NOMO-1 treated with dmso at 0.1 percent for 144 hours (cell line): Measurements from ENCODE around the gene PIK3CD.
"Not testable (repeated sequence)": the region's sequence is repeated elsewhere in the genome, so short reads cannot be mapped to it uniquely, and the experiment has no call there.

ENCODE experiments used
- DNase-seq: peaks from one replicate; lab custom pipeline; 2025; ENCODE audit not compliant: unreplicated experiment; lab: John Stamatoyannopoulos, UW

PIK3CD gene

DNA sequence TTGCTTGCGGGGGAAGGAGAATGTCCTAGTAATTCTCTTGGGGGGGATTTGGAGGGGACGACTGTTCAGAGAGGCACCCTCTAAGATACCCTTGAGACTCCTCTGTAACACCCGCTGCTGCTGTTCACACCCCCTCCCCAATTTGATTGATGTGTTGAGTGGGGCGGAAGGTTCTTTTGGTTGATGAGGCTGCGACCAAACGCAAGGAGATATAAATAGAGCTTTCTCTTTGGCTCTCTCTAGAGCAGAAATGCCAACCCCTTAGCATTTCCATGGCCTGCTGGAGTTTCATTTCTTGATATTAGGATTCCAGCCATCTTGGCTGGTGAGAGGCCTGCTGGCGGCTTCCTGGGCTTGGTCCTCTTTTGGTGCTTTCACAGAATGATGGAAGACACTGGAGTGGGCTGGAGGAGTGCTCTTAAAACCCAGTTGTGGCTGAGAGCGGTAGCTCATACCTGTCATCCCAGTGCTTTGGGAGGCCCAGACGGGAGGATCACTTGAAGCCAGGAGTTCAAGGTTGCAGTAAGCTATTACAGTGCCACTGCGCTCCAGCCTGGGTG lies 2.0 kb downstream of the PIK3CD start:
- no peak for DNase-seq

DNA sequence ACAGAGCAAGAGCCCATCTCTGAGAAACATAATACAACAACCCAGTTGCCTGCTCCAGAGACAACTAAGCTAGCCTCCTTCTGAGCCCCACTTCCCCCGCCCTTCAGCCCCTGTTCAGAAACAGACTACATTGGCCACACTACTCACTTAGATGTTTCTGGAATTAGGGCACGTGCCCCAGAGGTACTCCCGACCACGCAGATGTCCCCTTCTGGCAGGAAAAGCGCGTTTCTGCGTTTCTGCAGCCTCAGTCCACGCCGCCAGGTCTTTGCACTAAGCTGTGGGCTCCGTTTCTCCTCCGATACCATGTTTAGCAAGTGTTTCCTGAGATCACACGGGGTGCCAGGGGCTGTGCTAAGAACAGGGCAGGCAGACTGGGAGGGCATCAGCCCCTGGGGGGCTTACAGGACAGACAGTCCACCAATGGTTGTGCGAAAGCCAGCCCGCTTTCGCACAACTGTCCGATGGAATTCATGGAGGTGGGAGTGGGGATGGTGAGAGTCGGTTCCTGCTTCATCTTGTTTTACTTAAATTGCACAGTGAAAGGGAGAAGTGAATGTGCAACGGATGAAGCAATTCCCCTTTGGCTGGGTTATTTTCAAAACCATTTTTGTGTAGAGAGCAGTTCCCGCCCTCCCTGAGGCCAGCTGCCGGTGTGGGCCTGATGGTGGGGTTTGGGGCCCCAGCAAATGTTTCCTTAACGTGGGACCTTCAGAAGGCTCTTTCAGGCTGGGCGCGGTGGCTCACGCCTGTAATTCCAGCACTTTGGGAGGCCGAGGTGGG lies 2.7 kb downstream of the PIK3CD start:
- peak; percentile 81 for DNase-seq

DNA sequence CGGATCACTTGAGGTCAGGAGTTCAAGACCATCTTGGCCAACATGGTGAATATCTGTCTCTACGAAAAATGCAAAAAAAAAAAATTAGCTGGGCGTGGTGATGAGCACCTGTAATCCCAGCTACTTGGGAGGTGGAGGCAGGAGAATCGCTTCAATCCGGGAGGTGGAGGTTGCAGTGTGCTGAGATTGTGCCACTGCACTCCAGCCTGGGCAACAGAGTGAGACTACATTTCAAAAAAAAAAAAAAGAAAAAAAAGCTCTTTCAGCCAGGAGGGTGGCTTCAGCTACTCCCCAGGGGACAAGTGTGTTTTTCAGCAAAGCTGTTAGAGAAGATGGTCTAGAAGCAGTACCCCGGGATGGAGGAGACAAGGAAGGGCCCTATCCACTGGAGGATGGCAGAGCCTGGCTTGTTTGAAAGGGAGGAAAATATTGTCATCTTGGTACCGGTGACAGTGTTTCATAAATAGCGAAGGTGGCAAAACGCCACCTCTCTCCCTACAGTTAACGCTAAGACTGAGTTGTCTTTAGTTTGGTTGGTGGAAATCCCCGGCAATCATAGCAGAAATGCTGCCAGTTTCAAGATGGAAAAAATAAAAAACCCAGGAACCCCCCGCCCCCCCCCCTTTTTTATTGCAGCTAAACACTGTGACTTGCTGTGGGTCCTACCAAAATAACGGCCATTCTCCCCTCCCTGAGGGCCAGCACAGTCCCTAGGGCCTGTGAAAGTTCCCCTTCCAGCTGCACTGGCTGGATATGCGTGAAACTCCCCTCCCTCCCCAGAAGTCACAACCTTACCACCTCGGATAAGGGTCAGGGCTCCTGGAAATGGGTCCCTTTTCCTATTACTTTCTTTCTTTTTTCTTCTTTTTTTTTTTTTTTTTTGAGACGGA lies 3.5 kb downstream of the PIK3CD start:
- DNase-seq = no peak

DNA sequence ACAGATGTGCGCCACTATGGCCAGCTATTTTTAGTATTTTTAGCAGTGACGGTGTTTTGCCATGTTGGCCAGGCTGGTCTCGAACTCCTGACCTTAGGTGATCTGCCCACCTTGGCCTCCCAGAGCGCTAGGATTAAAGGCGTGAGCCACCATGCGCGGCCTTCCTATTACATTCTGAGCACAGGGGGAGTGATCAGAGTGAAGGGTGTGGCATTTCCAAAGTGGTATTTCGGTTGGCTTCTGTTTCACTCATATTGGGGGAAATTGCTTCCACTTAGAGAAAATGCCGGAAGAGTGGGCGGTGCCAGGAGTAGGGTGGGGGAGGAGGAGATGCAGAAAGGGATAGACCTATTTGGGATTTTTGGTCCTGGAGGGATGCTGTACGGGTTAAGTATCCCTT lies 4.3 kb downstream of the PIK3CD start:
- DNase-seq = peak; percentile 45

DNA sequence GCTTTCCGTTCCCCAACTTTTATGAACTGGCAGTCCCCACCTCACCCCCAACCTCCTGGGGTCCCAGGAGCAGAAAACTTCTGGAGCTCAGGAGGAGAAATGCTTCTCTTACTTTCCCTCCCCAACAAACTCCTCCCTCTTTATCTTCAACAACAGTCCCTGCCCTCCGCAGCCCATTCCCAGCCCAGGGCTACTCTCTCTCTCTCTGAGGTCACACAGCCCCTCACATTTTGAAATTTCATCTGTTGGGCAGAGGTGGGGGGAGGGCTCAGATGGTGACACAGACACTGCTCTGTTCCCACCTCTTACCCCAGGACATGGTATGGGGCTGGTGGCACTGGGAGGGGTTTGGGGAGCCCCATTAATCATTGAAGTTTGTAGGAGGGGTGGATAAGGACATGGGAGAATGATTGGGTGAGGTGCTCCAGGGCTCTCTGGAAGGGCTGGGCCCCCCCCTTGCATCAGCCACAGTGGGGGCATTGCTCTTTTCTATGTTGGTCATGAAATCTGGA lies 6.0 kb downstream of the PIK3CD start:
- DNase-seq = no peak

DNA sequence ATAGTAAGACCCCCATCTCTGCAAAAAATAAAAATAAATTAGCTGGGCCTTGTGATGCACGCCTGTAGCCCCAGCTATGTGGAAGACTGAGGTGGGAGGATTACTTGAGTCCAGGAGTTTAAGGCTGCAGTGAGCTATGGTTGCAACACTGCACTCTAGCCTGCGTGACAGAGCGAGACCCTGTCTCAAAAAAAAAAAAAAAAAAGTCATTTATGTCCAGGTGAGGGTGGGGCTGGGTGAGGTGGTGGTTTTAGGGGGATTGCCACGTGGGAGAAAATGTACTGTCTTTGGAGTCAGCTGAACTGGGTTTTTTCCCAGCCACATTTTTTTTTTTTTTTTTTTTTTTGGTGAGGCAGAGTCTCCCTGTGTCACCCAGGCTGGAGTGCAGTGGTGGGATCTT lies 6.7 kb downstream of the PIK3CD start:
- no peak for DNase-seq

DNA sequence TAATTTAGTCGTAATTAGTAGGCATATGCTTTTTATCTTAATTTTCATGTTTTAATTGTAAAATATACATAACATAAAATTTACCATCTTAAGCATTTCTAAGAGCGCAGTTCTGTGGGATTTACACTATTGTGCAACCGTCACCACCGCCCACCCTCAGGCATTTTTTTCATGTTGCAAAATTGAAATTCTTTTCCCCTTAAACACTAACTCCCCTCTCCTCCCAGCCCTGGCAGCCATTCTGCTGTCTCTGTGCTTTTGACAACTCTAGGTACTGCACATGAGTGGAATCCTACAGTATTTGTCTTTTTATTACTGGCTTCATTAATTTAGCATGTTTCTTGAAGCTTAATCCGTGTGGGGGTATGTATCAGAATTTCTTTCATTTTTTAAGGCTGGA lies 7.8 kb downstream of the PIK3CD start:
- DNase-seq = no peak

DNA sequence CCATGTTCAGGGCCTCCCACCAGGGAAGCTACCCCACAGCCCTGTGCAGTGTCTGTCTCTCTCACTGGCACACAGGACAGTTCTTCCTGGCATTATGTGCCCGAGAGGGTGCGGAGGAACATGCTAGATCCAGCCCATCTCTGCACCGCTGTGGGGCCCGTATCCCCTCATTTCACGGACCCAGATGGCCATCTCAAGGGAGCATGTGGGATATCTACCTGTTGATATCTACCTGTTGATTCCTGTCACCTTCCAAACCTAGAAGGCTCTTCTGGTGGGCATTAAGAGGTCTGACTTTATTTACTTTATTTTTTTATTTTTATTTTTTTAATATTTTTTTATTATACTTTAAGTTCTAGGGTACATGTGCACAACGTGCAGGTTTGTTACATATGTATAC lies 11.7 kb downstream of the PIK3CD start:
- DNase-seq = no peak

DNA sequence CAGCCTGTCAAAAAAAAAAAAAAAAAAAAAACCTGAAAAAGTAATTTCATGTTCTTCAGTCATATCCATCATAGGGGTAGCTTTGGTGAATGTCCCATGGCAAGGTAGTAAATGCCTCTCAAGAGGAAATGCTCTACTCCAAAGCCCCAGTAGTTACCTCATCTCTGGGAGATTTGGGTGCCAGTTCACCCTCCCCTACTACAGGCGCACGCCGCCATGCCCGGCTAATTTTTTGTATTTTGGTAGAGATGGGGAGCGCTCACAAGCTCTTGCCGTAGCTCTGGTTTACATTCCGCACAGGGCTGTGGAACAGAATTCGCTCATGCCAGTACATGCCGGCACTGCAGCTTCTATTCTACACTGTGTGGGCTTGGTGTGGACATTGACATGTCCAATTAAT lies 13.7 kb downstream of the PIK3CD start:
- DNase-seq = no peak

DNA sequence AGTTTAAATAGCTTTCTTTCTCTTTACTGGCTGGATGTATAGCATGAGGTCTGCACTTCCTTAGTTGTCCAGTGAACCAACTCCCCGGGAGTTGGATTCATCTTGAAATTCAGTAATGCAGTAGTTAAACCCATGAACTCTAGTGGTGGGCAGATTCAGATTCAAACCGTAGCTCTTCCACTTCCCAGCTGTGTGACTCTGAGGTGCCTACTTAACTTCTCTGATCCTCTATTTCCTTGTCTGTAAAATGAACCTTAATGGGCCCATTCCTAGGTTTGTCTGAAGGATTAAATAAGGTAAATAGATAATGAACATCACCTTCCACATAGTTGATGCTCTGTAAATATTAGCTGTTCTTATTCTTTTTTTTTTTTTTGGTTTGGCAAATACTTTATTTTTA lies 16.5 kb downstream of the PIK3CD start:
- no peak for DNase-seq

DNA sequence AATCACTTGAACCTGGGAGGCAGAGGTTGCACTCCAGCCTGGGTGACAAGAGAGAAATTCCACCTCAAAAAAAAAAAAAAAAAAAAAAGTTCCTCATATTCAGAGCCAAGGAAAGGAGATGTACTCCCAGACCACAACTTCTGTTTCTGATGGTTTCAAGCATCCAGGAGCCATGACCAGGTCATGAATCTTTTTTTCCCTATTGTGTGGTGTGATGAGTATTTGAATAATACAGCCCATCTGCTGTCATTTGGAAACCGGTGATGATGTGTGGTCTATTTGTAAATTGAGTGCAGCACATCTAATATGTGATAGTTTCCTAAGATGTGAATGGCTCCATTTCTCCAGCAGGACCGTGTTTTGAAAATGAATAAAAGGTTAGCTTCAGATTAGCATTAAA lies 18.6 kb downstream of the PIK3CD start:
- DNase-seq = no peak

DNA sequence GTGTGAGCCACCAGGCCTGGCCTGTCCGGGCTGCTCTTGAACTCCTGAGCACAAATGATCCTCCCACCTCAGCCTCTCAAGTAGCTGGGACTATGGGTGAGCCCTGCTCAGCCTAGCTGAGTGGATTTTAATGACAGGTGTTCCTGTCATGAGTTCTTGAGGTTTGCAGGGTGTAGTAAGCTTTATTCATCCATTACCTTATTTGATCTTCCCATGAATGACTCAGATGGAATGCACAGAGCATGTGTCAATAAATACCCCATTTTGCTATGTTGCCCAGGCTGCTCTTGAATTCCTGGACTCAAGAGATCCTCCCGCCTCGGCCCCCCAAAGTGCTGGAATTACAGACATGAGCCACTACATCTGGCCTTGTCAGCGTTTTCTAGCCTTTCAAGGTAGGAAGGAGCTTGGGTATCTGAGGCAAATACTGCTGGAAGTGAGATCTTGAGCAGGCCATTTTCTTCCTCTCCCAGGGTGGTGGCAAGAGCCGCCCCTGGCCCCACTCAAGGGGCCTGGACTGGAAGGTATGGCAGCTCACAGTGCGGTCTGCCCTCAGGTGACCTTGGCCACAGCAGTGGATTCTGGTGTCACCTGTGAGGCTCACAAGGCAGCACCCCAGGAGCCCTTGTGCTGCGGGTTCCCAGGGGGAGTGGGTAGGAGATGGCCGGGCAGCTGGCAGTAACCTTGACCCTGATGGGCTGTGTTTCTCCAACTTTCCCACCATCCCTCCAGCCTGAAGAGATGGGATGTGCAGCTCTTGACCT lies 20.0 kb downstream of the PIK3CD start:
- DNase-seq = no peak

DNA sequence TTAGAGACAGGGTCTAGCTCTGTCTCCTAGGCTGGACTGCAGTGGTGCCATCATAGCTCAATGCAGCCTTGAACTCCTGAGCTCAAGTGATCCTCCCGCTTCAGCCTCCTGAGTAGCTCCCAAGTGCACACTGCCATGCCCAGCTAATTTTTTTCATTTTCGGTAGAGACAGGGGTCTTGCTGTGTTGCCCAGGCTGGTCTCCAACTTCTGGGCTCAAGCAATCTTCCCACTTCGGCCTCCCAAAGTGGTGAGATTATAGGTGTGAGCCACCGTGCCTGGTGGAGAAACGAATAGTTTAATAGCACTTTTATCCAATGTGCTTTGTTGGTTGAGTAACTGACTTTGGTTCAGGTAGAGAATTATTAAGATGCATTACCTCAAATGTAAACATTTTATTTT lies 20.9 kb downstream of the PIK3CD start:
- no peak for DNase-seq

DNA sequence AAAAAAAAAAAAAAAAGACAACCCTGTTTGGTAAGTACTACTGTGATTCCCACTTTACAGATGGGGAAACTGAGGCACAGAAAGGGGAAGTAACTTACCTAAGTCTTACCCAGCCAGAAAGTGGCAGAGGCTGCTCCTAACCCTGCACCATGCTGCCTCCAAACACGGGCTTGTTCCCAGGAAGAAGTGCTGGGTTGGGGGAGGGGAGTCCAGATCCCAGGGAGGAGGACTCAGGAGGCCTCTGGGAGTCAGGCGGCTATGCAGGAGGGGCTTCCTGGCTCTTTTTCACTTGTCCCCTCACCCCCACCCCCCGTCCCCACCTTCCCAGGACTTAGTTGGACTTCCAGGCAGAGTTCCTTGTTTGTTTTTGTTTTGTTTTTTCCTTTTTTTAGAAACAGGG lies 23.9 kb downstream of the PIK3CD start:
- no peak for DNase-seq

DNA sequence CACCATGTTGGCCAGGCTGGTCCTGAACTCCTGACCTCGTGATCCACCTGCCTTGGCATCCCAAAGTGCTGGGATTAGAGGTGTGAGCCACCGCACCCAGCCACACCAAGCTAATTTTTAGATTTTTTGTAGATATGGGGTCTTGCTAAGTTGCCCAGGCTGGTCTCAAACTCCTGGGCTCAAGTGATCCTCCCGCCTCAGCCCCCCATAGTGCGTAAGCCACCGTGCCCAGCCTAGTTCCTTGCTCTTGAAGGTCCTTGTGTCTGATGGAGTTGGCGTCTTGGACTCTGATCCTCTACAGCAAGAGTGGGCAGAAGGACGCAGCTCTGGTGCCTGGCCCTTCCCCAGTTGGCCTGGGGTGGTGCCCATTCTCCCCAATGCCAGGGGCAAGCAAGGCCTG lies 24.6 kb downstream of the PIK3CD start:
- not testable (repeated sequence) for DNase-seq

DNA sequence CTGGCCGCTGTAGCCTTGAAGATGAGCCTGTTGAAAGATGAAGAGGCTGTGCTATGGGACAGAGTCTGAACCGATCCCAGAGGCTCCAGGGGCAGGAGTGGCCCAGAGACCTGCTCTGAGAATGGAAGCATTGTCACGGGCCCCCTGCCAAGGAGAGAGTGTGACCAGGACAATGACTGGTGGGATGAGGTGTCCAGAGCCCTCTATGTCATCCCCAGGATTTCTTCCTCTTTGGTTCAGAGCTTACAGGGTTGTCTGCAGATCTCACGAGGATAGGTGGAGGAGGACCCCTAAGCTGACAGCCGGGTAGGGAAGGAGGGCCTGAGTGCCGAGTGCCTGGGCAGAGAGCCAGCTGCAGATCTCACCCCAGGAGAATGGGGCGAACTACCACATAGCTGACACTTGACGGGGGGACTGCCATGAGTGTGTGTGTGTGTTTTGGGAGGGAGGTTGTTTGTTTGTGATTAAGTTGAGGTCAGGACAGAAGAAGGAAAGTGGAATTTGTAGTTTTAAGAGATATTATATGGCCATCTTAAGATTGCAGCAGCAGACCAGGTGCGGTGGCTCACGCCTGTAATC lies 25.4 kb downstream of the PIK3CD start:
- DNase-seq = no peak

DNA sequence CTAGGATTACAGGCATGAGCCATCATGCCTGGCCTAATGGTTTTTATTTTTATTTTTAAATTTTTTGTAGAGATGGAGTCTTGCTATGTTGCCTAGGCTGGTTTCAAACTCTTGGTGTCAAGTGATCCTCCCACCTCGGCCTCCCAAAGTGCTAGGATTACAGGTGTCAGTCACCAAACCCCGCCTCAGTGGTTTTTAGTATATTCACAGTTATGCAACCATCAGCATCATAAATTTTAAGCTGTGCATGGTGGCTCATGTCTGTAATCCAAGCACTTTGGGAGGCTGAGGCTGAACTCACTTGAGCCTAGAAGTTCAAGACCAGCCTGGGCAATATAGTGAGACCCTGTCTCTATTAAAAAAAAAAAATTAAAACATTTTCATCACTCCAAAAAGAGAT lies 28.6 kb downstream of the PIK3CD start:
- DNase-seq = no peak

DNA sequence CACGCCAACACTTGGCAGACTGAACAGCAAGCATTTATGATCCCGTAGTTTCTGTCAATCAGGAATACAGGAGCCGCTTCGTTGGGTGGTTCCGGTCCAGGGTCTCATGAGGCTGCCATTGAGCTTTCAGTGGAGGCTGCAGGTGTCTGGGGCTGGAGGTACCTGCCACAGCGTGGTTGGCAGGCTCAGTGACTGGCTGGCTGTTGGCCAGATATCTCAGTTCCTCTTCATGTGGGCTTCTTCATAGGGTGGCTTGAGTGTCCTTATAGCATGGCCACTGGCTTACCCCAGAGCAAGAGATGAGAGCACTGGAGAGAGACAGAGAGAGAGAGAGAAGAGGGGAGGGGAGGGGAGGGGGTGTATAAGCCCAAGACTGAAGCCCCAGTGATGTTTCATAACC lies 29.3 kb downstream of the PIK3CD start:
- no peak for DNase-seq

DNA sequence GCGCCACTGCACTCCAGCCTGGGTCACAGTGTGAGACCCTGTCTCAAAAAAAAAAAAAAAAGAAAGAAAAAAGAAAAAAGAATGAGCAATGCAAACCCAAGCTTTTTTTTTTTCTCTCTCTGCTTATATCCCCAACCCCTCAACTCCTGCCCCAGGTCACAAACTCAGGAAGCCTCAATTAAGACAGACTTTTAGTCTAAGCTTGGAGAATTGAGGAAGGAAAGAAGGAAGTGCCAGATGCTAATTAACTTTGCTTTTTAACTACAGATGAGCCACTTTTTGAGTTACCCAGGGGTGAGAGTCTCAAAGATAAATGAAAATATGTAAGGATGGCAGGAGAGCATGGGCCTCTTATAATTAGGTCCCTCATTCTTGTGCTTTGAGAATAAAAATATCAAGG lies 33.3 kb downstream of the PIK3CD start:
- peak; percentile 30 for DNase-seq

DNA sequence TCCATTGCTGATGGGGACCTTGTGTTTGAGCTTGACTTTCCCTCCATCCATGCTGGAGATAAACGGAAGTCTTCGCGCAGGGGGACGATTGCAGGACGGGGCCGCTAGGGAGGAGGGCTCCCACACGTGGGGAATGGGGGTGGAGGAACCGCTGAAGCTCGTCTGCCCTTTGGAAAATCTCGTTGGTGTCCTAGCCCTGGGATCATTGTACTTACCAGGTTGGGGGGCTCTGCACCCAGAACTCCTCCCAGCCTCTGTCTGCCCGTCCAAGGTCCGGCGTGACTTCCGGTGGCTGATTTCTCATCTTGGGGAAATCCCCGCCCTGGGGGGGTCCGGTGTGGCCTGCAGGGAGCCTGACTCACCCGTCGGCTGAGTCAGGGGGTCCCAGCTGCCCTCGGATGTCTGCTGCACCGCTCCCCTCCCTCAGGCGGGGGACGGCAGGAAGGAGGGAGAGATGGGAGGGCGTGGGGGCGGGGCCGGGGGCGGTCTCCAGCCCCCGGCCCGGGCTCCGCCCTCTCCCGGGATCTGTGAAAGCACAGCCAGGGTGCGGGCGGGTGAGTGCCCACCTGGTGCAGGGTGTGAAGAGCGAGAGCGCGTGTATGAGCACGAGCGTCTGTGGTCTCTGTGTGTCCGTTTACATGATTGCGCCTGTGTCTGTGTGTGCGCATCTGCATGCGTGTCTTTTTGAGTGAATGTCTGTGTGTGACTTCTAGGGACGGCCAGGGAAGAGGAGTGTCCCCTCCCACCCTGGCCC lies 35.8 kb downstream of the PIK3CD start:
- no peak for DNase-seq
